Left ventricle myocardium superior (tissue), 1 donor: Measurements from ENCODE around the gene NCKAP5L. TPM values are rescaled to one million over a fixed set of nuclear protein-coding genes. Genes with fewer than 3 reads are reported as not detected.
A peak's percentile ranks its signal among the peaks of the same experiment; 100 is the strongest.
"Not testable (repeated sequence)": the region's sequence is repeated elsewhere in the genome, so short reads cannot be mapped to it uniquely, and the experiment has no call there.

ENCODE experiments used
- ATAC-seq: fragments of 200-7000 bp; cut with Tn5 transposase; one replicate; pipeline ENCODE4 v1.9.1; 2020; ENCODE audit warnings: mild to moderate bottlenecking, moderate library complexity
- DNase-seq: peaks from one replicate; pipeline ENCODE4 v3.0.0-alpha.2; 2020
- intact Hi-C: fragments of 100-400 bp; cut with micrococcal nuclease; formaldehyde crosslinking; loops from one replicate; pipeline ENCODE4 v1.11.0; 2022
- long read RNA-seq: library from polyadenylated mRNA; unstranded; transcript quantifications from one replicate; pipeline ENCODE4 v2.0.0, GENCODE V29; 2021
- total RNA-seq: library from RNA; stranded (reverse); fragmentation: NEBNext Ultra II Directional; extraction: Animal tissue kit (Norgen Biotek cat#: 25700); gene quantifications from one replicate; pipeline ENCODE4 v1.2.1, GENCODE V29; 2021
- donor health status: DM: no; HTN: yes; CAD: no; lungs with severe emphysema.

Gene NCKAP5L, protein sequence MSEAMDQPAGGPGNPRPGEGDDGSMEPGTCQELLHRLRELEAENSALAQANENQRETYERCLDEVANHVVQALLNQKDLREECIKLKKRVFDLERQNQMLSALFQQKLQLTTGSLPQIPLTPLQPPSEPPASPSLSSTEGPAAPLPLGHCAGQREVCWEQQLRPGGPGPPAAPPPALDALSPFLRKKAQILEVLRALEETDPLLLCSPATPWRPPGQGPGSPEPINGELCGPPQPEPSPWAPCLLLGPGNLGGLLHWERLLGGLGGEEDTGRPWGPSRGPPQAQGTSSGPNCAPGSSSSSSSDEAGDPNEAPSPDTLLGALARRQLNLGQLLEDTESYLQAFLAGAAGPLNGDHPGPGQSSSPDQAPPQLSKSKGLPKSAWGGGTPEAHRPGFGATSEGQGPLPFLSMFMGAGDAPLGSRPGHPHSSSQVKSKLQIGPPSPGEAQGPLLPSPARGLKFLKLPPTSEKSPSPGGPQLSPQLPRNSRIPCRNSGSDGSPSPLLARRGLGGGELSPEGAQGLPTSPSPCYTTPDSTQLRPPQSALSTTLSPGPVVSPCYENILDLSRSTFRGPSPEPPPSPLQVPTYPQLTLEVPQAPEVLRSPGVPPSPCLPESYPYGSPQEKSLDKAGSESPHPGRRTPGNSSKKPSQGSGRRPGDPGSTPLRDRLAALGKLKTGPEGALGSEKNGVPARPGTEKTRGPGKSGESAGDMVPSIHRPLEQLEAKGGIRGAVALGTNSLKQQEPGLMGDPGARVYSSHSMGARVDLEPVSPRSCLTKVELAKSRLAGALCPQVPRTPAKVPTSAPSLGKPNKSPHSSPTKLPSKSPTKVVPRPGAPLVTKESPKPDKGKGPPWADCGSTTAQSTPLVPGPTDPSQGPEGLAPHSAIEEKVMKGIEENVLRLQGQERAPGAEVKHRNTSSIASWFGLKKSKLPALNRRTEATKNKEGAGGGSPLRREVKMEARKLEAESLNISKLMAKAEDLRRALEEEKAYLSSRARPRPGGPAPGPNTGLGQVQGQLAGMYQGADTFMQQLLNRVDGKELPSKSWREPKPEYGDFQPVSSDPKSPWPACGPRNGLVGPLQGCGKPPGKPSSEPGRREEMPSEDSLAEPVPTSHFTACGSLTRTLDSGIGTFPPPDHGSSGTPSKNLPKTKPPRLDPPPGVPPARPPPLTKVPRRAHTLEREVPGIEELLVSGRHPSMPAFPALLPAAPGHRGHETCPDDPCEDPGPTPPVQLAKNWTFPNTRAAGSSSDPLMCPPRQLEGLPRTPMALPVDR (N-terminal part only)
- total RNA-seq = 32.3 TPM
- long read RNA-seq, partial matches to known transcripts = 24 of 31 reads
- long read RNA-seq, other reads (novel, unspliced or antisense) = 7 of 31 reads

DNA sequence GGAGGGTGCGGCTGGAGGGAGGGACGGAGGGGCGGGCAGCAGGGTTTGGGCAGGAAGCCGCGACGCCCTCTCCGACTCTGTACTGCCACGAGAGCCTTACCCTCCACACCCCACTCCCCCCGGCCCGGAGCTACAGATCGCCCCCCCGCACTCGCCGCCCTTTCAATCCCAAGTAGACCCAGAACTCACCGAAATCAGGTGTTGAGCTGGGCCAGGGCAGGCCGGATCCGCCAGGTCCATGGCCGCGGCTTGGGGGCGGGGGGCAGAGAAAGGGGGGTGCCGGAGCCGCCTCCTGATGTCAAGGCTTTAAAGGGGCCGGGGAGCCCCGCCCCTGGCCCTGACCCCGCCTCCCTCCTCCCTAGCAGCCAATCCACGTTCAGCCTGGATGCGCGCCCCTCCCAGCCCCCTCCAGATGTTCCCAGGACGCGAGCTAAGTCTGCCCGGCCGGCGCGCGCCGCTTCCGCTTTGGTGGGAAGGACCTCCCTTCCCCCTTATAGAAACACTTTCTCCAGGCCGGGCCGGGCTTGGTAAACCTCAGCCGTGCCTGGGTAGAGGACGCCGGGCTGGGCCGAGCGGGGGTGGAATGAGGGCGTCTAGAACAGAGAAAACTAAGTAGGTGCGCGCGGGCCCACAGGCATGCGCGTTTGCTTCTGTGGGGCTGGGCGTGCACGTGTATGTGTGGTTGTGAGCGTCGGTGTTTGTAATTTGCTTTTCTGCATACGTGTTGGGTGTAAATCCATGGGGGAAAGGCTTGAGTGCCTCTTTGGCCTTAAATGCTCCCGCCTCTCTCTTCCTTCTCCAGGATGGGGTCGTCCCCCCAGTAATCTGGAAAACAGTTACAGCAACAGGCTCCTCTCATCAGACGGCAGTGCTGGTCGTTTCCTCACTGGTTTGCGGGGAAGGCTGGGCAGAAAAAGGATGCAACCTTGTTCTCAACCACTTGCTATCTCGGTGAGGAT, at the start of gene NCKAP5L:
Gene NCKAP5L, minus strand, starts transcription at position 281 of the 959 bp plus-strand sequence. CDS start 24,369 bp downstream, outside the sequence.
- peak; percentile 94 for ATAC-seq
- DNase-seq = peak; percentile 99
- intact Hi-C loops = no loop called here

DNA sequence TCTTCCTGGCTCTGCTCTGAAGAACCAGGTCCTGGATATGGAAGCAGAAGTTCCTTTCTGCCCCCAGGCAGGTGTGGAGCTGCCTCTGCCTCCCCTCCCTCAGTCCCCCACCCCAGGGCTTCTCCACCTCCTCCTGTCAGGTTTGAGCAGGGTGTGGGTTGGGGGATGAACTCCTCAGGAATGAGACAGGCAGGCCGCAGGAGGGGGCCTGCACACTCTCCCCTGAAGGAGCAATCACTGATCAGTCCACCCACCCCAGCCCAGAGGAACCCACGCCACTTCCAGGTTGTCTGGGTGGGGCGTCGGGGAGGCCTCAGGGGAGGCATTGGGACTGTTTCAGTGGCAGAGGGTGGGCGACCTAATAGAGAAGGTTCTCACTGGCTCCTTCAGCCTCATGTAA, 48.9 kb upstream of the NCKAP5L start:
- no peak for ATAC-seq
- intact Hi-C loops = no loop called here
- DNase-seq = no peak

DNA sequence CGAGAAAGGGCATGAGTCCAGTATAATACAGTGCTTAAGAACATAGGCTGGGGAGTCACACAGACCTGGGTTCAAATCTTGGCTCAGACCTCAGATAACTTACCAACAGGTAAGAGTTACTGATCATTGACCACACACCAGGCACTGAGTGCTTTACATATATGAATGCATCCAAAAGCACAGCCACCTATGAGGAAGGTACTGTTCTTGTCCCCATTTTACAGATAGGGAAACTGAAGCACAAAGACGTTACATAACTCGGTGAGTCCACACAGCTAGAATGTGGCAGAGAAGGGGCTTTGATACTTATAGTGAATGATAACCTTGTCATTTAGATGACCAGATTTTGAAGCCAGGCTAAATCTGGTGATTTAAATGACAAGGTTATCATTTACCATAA, 47.9 kb upstream of the NCKAP5L start:
- no peak for DNase-seq
- no peak for ATAC-seq
- intact Hi-C loops = no loop called here

DNA sequence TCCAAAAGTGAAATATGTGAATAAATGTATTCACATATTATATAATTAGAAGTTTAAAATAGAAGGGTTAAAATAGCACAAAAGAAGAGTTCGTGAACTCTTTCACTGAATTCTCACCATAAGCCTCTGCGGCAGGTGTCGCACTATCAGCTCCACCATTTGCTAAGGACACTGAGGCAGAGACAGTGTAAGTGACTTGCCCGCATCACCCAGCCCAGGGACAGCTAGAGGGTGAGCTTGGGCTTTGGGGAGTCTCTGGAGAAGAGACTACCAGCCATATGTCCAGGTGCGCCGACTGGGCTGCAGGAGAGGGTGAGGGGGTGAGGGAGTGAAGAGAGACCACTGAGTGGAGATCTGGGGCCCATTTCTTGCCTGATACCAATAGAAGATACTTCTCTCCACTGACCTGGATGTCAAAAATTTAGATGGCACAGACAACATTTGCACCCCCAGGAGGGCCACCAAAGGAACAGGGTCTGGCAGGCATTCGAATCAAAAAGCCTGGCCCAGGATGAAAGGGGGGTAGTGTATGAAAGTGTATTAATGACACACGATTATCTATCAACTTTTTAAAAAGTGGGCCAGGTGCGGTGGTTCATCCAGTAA, 47.0 kb upstream of the NCKAP5L start:
- ATAC-seq (no peak), DNase-seq (no peak)
- intact Hi-C loops = no loop called here

DNA sequence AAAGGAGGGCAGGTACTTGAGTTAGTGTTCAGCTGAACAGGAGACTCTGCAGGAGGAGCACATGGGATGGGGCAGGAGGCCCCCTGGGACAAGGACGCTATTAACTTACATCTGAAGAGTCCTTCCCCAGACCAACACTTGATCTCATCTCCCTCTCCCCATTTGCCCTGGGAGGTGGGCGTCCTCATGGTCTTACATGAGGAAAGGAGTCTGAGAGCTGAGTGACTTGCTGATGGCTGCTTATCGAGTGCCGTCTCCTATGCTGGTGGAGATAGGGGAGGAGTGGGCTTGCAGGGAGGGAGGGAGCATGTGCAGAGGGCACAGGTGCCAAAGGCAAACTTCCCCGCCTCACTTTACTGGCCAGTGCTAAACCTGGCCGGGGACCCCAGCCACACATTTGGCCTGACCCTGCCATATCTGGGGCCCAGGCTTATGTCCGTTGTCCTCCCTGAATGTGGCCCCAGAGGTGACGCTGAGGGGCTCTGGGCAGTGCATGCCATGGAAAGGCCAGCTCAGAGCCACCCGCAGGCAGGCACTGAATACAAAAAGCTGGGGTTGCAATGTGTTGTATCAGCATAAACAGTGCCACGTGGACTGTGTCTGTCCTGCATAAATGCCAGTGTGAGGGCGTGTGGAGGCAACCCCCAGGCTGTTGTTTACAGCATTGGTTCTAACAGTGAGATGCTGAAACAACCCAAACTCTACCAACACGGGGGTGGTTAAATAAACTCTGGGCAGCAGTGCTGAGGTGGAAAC, 46.1 kb upstream of the NCKAP5L start:
- ATAC-seq (no peak), DNase-seq (no peak)
- intact Hi-C loops = no loop called here

DNA sequence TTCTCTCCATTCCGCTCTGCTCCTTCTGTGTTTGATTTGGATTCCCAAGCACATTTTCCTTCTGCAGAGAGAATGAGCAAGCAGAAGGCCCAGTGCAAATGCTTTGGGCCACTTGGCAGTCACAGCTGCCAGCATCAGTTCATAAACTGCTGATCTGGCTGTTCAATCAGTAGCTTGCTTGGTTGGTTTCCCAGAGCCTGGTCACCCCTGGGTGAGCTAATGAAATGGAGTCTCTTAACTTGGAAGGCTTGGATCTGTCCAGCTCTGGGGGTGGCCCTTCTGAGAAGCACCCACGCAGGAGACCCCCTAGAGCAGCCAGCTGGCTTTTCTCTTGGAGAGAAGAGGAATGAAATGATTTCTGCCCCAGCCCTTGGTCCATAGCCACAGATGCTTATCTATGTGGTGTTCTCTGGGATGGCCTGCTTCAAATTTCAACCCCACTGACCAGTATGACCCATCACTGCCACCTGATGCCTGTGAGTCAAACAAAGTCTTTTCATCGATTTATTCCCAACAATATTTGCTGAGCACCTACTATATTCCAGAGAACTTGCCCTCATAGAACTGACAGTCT, 45.2 kb upstream of the NCKAP5L start:
- DNase-seq (peak; percentile 59), ATAC-seq (no peak)
- intact Hi-C loops = no loop called here

DNA sequence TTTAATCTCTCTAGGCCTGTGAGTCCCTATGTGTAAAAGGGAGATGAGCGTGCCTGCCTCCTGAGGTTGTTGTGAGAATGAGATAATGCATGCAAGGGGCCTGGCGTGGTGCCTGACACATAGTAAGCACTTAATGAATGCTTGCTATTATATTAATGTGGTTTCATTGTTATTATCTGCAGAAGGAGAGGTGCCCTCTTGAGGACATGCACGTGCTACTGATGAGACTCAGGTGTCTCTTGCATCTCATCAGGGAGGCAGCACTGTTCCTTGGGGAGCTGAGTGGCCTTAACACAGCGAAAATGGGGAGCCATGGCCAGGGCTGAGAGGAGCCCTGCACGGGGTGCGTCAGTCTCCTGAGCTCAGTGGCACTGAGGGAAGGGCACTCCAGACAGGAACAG, 44.6 kb upstream of the NCKAP5L start:
- ATAC-seq (no peak), DNase-seq (peak; percentile 38)
- intact Hi-C loops = no loop called here

DNA sequence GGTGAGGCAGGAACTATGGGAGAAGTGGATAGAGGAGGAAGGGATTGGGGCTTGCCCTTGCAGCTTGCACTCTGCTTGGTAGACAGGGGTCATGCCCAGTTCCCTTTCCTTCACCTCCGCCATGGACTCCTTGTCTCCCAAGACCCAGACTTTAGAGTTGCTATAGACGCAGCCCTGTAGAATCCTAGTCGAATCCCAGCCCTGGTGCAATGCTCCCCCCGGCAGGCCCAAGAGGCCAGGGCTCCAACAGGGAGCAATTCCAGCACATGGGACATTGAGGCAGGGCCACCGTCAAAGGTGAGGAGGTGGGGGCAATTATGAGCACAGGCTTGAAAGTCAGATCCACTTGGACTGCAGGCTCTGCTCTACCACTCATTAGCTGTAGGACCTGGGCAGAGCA, 44.2 kb upstream of the NCKAP5L start:
- DNase-seq = peak; percentile 23
- ATAC-seq = no peak
- intact Hi-C loops = no loop called here

DNA sequence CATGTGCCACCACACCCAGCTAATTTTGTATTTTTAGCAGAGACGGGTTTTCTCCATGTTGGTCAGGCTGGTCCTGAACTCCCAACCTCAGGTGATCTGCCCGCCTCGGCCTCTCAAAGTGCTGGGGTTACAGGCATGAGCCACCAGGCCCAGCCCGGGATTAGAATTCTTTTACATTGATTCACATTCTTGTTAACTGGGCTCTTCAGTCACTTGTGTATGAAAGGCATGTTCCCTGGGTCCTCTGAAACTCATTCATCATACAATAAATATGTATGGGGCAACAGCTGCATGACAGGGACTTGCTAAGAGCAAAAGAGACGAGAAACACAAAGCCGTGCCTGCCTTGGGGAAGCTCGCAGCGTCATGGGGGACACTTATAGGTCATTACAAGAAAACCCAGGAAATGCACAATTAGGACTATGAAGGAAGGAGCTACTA, 43.6 kb upstream of the NCKAP5L start:
- intact Hi-C loops, ATAC-seq, DNase-seq: not testable (repeated sequence)

DNA sequence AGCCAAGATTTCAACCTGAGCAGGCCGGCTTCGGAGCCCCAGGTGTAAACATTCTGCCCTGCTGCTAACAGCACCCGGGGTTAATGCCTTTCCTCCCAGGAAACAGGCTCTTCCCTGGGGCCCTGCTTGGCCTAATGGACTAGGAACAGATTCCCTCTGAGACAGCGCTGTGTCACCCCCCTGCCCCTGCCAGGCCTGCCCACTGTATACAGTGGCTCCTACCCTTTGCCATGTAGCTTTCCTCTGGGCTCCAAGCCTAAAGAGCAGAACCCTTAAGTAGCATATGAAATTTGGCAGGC, 43.0 kb upstream of the NCKAP5L start:
- no peak for ATAC-seq
- intact Hi-C loops = no loop called here
- peak; percentile 26 for DNase-seq

DNA sequence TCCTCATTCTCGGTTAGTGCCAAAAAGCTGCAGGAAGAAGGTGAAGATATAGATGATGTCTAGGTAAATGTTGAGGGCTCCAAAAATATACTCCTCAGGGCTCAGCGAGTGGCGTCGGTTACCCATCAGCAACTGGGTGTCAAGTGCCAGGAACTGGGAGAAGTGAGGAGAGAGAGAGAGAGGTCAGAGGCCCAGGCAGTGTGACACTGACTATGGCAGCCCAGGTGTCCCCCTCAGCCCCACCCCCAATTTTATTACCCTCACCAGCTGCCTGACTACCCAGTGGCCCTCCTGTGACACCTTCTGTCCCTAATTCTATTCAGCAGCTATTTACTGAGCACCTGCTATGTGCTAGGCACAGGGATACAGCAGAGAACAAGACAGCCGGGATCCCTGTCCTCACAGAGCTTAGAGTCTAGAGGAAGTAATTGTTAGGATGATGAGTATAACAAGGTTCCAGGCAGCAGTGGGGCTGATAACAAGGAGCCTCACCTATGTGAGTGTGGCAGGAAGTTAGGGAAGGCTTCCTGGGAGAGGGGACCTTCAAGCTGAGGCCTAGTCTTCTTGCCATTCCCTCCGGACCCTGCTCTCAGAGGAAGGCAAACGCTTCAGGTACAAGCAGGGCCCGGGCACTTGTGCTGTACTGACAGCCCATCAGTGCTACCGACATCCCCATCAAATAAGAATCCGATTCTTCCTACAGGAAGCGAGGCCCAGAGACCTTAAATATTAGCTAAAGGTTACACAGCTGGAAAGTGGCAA, 42.5 kb upstream of the NCKAP5L start:
- ATAC-seq = no peak
- intact Hi-C loops = no loop called here
- no peak for DNase-seq

DNA sequence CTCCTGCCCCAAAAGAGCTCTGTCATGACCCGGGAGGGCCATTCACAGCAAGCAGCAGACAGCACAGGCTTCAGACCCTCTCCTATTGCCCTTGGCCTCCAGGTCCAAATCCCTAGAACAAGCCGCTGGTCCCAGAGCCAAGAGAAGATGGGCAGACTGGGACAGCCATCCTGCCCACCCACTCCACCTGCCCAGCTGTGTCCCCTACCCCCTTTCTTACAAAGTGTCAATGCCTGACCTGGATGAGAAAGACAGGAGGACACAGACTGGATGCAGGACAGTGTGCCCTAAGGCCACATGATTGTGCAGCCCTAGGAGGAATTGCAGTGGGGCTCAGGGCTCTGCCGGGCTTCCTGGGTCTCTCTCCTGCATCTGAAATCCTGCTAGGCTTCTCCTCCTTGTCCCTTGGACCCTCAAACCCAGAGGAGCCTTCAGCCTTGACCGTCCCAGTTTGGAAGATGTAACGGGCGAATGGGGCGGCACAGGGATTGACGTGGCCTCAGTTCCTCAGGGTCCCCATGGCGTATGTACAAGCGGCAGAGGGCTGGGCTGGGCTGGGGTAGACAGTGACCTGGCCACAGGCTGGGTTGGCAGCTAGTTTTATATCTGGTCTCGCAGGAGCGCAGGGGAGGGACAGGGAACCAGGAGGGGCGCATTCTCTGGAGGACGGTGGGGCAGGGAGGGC, 41.7 kb upstream of the NCKAP5L start:
- ATAC-seq (peak; percentile 1), DNase-seq (no peak)
- intact Hi-C loops = loop anchor here (10.0 kb wide), 1 partner anchor 195 kb away; no protein-coding TSS in a partner anchor

DNA sequence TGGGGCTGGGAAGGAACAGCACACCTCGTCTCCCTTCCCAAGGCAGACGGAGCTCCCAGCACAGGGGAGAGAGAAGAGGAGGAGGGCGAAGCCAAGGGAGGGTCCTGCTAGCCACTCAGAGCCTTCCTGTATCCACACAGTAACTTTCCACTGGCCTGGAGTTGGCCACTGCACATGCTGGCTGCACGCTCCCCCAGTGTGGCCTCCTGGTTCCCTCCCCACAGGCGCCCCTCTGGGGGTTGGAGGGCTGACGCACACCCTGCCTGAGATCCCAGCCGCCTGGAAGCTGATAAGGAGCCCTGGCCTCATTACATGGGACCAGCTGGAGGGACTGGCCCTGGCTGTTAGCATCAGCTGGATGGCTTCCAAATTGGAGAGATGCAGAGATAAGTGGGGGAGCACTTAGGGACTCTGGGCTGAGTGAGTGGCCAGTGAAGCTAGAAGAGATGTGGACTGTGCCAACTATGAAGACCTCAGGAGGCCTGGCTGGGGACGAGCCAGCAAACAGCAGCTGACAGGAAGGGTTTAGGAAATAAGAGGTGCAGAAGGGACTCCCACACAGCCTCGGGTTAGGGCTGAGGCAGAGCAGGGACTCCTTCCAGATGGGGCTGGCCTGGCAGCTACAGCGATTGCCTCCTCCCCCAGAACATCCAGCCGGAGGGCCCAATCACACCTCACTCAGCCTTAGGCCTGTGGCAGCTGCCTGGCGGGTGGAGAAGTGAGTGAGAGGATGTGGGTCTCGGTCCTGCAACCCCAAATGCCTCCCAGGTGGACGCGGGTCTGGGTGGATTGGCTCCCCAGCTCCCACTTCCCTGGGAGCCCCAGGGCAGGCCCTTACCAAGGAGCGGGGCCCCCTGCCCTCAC, 41.0 kb upstream of the NCKAP5L start:
- DNase-seq (peak; percentile 94), ATAC-seq (peak; percentile 91)
- intact Hi-C loops = loop anchor here (10.0 kb wide), 1 partner anchor 196 kb away; no protein-coding TSS in a partner anchor

DNA sequence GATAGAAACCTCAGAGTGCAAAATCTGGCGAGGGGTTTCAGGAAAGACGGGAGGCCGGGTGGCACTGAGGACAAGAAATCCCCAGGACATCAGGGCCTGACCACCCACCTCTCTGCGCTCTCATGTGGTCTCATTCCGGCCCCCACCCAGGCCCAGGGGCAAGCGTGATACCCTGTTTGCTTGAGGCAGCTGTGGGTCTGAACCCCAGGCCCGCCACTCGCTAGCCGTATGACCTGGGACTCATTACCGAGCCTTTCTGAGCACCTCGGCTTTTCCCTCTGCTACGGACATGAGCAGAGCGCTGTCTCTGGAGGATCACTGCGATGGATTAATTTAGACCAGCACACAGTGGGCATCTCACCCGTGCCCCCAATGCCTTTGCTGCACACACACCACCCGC, 40.2 kb upstream of the NCKAP5L start:
- ATAC-seq = peak; percentile 0
- intact Hi-C loops = loop anchor here (10.0 kb wide), 1 partner anchor 196 kb away; no protein-coding TSS in a partner anchor
- DNase-seq = peak; percentile 44
